ENCODE measurements around the gene GPR173. TPM values are rescaled to one million over a fixed set of nuclear protein-coding genes. Genes with fewer than 3 reads are reported as not detected.

GPR173 gene
- total RNA-seq = 1 to 10 TPM in 3 of 4 donors, under 1 TPM in 1; 0.72 to 2.0 (median 1.6) TPM

GRCh38 chrX:53048169-53049126, at the start of gene GPR173:
GPR173 (plus strand) TSS chrX:53048789; CDS start chrX:53076622, 27,833 bp downstream.
- DNase-seq (ENCODE audit: low spot score) (no peak), ATAC-seq (ENCODE audit: low FRiP score) (peak; percentile 67)
- no peak for TF ChIP-seq CTCF (IDR thresholded peaks at IDR 0.05)

GRCh38 chrX:53000447-53001135, 48.0 kb upstream of the GPR173 start:
- DNase-seq (ENCODE audit: low spot score) = no peak
- TF ChIP-seq CTCF (IDR thresholded peaks at IDR 0.05) = no peak
- ATAC-seq (ENCODE audit: low FRiP score) = no peak

GRCh38 chrX:53001958-53002357, 46.6 kb upstream of the GPR173 start:
- TF ChIP-seq CTCF (IDR thresholded peaks at IDR 0.05) = no peak
- DNase-seq (ENCODE audit: low spot score) (no peak), ATAC-seq (ENCODE audit: low FRiP score) (no peak)

GRCh38 chrX:53003111-53003510, 45.5 kb upstream of the GPR173 start:
- DNase-seq (ENCODE audit: low spot score) (no peak), ATAC-seq (ENCODE audit: low FRiP score) (no peak)
- no peak for TF ChIP-seq CTCF (IDR thresholded peaks at IDR 0.05)

- no peak for ATAC-seq (ENCODE audit: low FRiP score)
- no peak for TF ChIP-seq CTCF (IDR thresholded peaks at IDR 0.05)
- DNase-seq (ENCODE audit: low spot score) = no peak
Observed at GRCh38 chrX:53004038-53004437, 44.6 kb upstream of the GPR173 start.

- no peak for ATAC-seq (ENCODE audit: low FRiP score)
- DNase-seq (ENCODE audit: low spot score) = no peak
- no peak for TF ChIP-seq CTCF (IDR thresholded peaks at IDR 0.05)
Observed at GRCh38 chrX:53004811-53005210, 43.8 kb upstream of the GPR173 start.

Measured in omental fat pad (tissue), 4 donors.